GM23338 (cell line): Measurements from ENCODE around the gene CDYL2. TPM values are rescaled to one million over a fixed set of nuclear protein-coding genes. Genes with fewer than 3 reads are reported as not detected.

Source experiments
- ATAC-seq: fragments of 200-7000 bp; cut with Tn5 transposase; 3 replicates; pipeline ENCODE4 v1.9.1; 2020
- DNase-seq: peaks from one replicate; pipeline ENCODE4 v3.0.0-alpha.2; 2015; ENCODE audit warnings: low spot score
- H2AFZ ChIP-seq: fragments of 200-600 bp; sonication (generic); 2 replicates; pipeline ENCODE4 v1.8.0; 2016; ENCODE audit warnings: antibody characterized with exemption, mild to moderate bottlenecking, moderate library complexity
- H3F3A ChIP-seq: fragments of 200-600 bp; sonication (generic); replicated peaks from 2 replicates; pipeline ENCODE4 v1.8.0; 2017; ENCODE audit warnings: antibody characterized with exemption, mixed run types, low read depth
- H3K27ac ChIP-seq: fragments of 200-600 bp; sonication (generic); 2 replicates; pipeline ENCODE4 v1.6.1; 2016; ENCODE audit warnings: low read depth
- H3K27me3 ChIP-seq: fragments of 200-600 bp; sonication (generic); 2 replicates; pipeline ENCODE4 v1.8.0; 2016; ENCODE audit warnings: mild to moderate bottlenecking, mixed run types, moderate library complexity; ENCODE audit not compliant: insufficient read depth
- H3K36me3 ChIP-seq: fragments of 200-600 bp; sonication (generic); 2 replicates; pipeline ENCODE4 v1.8.0; 2016; ENCODE audit warnings: mild to moderate bottlenecking; ENCODE audit not compliant: insufficient read depth
- H3K4me1 ChIP-seq: fragments of 200-600 bp; sonication (generic); 2 replicates; pipeline ENCODE4 v1.8.0; 2016; ENCODE audit warnings: mild to moderate bottlenecking, moderate library complexity; ENCODE audit not compliant: insufficient read depth
- H3K4me2 ChIP-seq: fragments of 200-600 bp; sonication (generic); 2 replicates; pipeline ENCODE4 v1.7.1; 2017; ENCODE audit warnings: mixed run types
- H3K4me3 ChIP-seq: fragments of 200-600 bp; sonication (generic); 2 replicates; pipeline ENCODE4 v1.6.1; 2016; ENCODE audit warnings: mixed run types
- H3K79me2 ChIP-seq: fragments of 200-600 bp; sonication (generic); replicated peaks from 2 replicates; pipeline ENCODE4 v1.8.0; 2017; ENCODE audit warnings: mild to moderate bottlenecking; ENCODE audit not compliant: insufficient read depth
- H3K9me2 ChIP-seq: fragments of 200-600 bp; sonication (generic); 2 replicates; pipeline ENCODE4 v1.8.0; 2017; ENCODE audit not compliant: insufficient read depth
- H4K20me1 ChIP-seq: fragments of 200-600 bp; sonication (generic); replicated peaks from 2 replicates; pipeline ENCODE4 v1.8.0; 2017; ENCODE audit warnings: mild to moderate bottlenecking; ENCODE audit not compliant: insufficient read depth
- H3K27ac Mint-ChIP-seq: 2 replicates; pipeline ENCODE4 v1.8.0; 2020; ENCODE audit warnings: inconsistent platforms, mild to moderate bottlenecking, moderate library complexity, mixed read lengths
- H3K27me3 Mint-ChIP-seq: 3 replicates; pipeline ENCODE4 v1.8.0; 2022; ENCODE audit warnings: low read depth, mild to moderate bottlenecking, moderate library complexity, mixed read lengths, inconsistent platforms; ENCODE audit not compliant: insufficient read depth, poor library complexity
- H3K36me3 Mint-ChIP-seq: 3 replicates; pipeline ENCODE4 v1.8.0; 2021; ENCODE audit warnings: low read depth, mild to moderate bottlenecking, inconsistent platforms, moderate library complexity, mixed read lengths
- H3K4me1 Mint-ChIP-seq: 3 replicates; pipeline ENCODE4 v1.8.0; 2020; ENCODE audit warnings: mild to moderate bottlenecking, inconsistent platforms, mixed read lengths
- H3K4me3 Mint-ChIP-seq: 3 replicates; pipeline ENCODE4 v1.8.0; 2021; ENCODE audit warnings: moderate library complexity, mild to moderate bottlenecking, inconsistent platforms, mixed read lengths
- H3K9me3 Mint-ChIP-seq: 3 replicates; pipeline ENCODE4 v1.8.0; 2020; ENCODE audit warnings: moderate library complexity, mild to moderate bottlenecking, inconsistent platforms, mixed read lengths
- EZH2 ChIP-seq: fragments of 200-600 bp; sonication (generic); IDR thresholded peaks from one replicate; pipeline ENCODE4 v1.8.0; 2017; ENCODE audit warnings: antibody characterized with exemption, mild to moderate bottlenecking, low read depth; ENCODE audit not compliant: unreplicated experiment
- EZH2phosphoT487 ChIP-seq: fragments of 200-600 bp; sonication (generic); IDR thresholded peaks from one replicate; pipeline ENCODE4 v1.8.1; 2018; ENCODE audit warnings: antibody characterized with exemption; ENCODE audit not compliant: unreplicated experiment
- JUNB ChIP-seq: IDR thresholded peaks from one replicate; pipeline ENCODE4 v1.6.1; 2016; ENCODE audit warnings: antibody characterized with exemption; ENCODE audit not compliant: unreplicated experiment
- NANOG ChIP-seq: IDR thresholded peaks from 2 replicates; pipeline ENCODE4 v1.6.1; 2016; ENCODE audit warnings: antibody characterized with exemption, borderline replicate concordance
- POLR2AphosphoS5 ChIP-seq: IDR thresholded peaks from 2 replicates; pipeline ENCODE4 v1.6.1; 2016; ENCODE audit warnings: antibody characterized with exemption, low read depth
- STAT1 ChIP-seq: IDR thresholded peaks from one replicate; pipeline ENCODE4 v1.6.1; 2016; ENCODE audit warnings: antibody characterized with exemption; ENCODE audit not compliant: unreplicated experiment
- ZNF114 ChIP-seq: fragments of 250-450 bp; sonication (Bioruptor Pico); IDR thresholded peaks from 2 replicates; pipeline ENCODE4 v1.5.0; 2020; ENCODE audit warnings: mild to moderate bottlenecking, moderate library complexity
- ZNF331 ChIP-seq: fragments of 250-450 bp; sonication (Bioruptor Pico); IDR thresholded peaks from 2 replicates; pipeline ENCODE4 v1.5.0; 2020; ENCODE audit warnings: low read depth, mild to moderate bottlenecking, moderate library complexity
- polyA plus RNA-seq: library from polyadenylated mRNA; unstranded; fragments of >200 nt; fragmentation: Nextera tagmentation; extraction: Ambion mirVana; gene quantifications from 2 replicates; pipeline ENCODE4 v1.2.1, GENCODE V29; 2016
- total RNA-seq: library from RNA; depleted of rRNA; stranded (reverse); fragments of >200 nt; shearing (Covaris generic); gene quantifications from 2 replicates; pipeline ENCODE4 v1.2.3, GENCODE V29; 2014
- TF ChIP-seq, protein P1 (sequence below), 2 experiments: fragments of 200-600 bp in 1 of 2; sonication (generic) in 1 of 2; conservative IDR thresholded peaks; 2 replicates each; pipeline versions ENCODE4 v1.5.1 to v1.6.1; 2016 to 2017; ENCODE audit warnings: antibody characterized with exemption in 2 of 2, low read depth in 2 of 2, mild to moderate bottlenecking in 2 of 2, moderate library complexity in 1 of 2
- TF ChIP-seq, protein P2 (sequence below): IDR thresholded peaks from one replicate; pipeline ENCODE4 v1.6.1; 2018; ENCODE audit warnings: antibody characterized with exemption; ENCODE audit not compliant: unreplicated experiment
- TF ChIP-seq, protein P3 (sequence below): IDR thresholded peaks from 2 replicates; pipeline ENCODE4 v1.6.1; 2016; ENCODE audit warnings: antibody characterized with exemption

The CDYL2 gene
- total and polyA plus RNA-seq, 2 experiments from 2014 or later, result 0.82 to 4.3 TPM

DNA sequence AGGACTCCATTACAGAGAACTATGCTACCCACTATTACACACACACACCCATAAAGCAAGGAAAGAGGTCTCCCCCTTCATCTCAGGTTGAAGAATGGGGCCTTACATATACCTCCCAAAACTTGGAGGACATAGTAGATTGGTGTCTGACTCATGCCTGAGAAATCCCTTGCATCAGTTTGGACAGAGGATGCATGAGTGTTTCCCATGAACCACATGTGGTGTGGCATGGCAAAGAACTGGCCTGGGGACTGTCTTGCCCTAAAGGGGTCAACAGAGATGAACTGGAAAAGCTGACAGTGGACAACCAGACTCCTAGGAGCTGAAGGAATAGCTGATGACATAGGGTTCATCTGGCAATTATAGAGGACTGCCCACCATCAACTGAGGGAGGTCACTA lies 209.6 kb downstream of the CDYL2 start (continued):
- TF ChIP-seq, protein P1, sequence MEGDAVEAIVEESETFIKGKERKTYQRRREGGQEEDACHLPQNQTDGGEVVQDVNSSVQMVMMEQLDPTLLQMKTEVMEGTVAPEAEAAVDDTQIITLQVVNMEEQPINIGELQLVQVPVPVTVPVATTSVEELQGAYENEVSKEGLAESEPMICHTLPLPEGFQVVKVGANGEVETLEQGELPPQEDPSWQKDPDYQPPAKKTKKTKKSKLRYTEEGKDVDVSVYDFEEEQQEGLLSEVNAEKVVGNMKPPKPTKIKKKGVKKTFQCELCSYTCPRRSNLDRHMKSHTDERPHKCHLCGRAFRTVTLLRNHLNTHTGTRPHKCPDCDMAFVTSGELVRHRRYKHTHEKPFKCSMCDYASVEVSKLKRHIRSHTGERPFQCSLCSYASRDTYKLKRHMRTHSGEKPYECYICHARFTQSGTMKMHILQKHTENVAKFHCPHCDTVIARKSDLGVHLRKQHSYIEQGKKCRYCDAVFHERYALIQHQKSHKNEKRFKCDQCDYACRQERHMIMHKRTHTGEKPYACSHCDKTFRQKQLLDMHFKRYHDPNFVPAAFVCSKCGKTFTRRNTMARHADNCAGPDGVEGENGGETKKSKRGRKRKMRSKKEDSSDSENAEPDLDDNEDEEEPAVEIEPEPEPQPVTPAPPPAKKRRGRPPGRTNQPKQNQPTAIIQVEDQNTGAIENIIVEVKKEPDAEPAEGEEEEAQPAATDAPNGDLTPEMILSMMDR (conservative IDR thresholded peaks at IDR 0.05; ENCODE audit: low read depth in 2 of 2), result no peak
- TF ChIP-seq ZNF331 (CRISPR knock-in tag), result no peak
- TF ChIP-seq EZH2phosphoT487, result no peak
- no peak for TF ChIP-seq NANOG
- TF ChIP-seq, protein P2, sequence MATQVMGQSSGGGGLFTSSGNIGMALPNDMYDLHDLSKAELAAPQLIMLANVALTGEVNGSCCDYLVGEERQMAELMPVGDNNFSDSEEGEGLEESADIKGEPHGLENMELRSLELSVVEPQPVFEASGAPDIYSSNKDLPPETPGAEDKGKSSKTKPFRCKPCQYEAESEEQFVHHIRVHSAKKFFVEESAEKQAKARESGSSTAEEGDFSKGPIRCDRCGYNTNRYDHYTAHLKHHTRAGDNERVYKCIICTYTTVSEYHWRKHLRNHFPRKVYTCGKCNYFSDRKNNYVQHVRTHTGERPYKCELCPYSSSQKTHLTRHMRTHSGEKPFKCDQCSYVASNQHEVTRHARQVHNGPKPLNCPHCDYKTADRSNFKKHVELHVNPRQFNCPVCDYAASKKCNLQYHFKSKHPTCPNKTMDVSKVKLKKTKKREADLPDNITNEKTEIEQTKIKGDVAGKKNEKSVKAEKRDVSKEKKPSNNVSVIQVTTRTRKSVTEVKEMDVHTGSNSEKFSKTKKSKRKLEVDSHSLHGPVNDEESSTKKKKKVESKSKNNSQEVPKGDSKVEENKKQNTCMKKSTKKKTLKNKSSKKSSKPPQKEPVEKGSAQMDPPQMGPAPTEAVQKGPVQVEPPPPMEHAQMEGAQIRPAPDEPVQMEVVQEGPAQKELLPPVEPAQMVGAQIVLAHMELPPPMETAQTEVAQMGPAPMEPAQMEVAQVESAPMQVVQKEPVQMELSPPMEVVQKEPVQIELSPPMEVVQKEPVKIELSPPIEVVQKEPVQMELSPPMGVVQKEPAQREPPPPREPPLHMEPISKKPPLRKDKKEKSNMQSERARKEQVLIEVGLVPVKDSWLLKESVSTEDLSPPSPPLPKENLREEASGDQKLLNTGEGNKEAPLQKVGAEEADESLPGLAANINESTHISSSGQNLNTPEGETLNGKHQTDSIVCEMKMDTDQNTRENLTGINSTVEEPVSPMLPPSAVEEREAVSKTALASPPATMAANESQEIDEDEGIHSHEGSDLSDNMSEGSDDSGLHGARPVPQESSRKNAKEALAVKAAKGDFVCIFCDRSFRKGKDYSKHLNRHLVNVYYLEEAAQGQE, result no peak
- TF ChIP-seq, protein P3, sequence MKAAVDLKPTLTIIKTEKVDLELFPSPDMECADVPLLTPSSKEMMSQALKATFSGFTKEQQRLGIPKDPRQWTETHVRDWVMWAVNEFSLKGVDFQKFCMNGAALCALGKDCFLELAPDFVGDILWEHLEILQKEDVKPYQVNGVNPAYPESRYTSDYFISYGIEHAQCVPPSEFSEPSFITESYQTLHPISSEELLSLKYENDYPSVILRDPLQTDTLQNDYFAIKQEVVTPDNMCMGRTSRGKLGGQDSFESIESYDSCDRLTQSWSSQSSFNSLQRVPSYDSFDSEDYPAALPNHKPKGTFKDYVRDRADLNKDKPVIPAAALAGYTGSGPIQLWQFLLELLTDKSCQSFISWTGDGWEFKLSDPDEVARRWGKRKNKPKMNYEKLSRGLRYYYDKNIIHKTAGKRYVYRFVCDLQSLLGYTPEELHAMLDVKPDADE, result no peak

DNA sequence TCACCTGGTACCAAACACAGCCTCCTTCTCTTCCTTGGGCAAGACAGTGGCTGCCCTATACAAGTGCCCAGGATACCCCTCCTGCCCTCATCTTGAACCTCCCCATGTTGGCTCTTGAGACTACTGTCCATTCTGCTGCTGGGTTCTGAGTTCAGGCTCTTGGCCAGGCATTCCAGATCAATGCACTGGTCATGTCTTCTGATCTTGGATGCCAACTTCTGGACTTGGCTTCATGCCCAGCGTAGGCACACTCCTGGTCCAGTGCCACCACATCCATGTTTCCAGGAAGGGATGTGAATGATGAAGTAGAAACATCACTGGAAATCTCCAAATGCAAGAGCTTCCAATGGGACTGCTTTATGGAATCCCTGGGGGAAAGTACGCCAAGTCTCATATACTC lies 212.1 kb downstream of the CDYL2 start:
- DNase-seq, result no peak
- H3K36me3 ChIP-seq, result no peaks in the 10 kb centered on the region
- no peak for ATAC-seq
- H3K27ac ChIP-seq, result no peak overlapping the region
- H3K4me1 ChIP-seq, result no peaks in the 10 kb centered on the region
- H3K9me2 ChIP-seq, result peaks cover 5% of the 10 kb centered on the region
- H2AFZ ChIP-seq, result no peak overlapping the region
- no peaks in the 10 kb centered on the region for H3F3A ChIP-seq
- Mint-ChIP-seq H3K4me1 (no peaks in the 10 kb centered on the region), H3K27me3 (no peaks in the 10 kb centered on the region), H3K4me3 (no peak overlapping the region), H3K9me3 (peaks cover 67% of the 10 kb centered on the region), H3K27ac (no peak overlapping the region), H3K36me3 (peaks cover 13% of the 10 kb centered on the region)
- no peak overlapping the region for H3K4me2 ChIP-seq
- H3K4me3 ChIP-seq, result no peak overlapping the region
- no peaks in the 10 kb centered on the region for H3K27me3 ChIP-seq
- no peaks in the 10 kb centered on the region for H4K20me1 ChIP-seq
- H3K79me2 ChIP-seq, result no peaks in the 10 kb centered on the region
- no peak for TF ChIP-seq ZNF114 (CRISPR knock-in tag)
- TF ChIP-seq EZH2phosphoT487, result no peak
- TF ChIP-seq POLR2AphosphoS5, result no peak
- TF ChIP-seq JUNB, result no peak
- TF ChIP-seq, protein P2, result no peak
- no peak for TF ChIP-seq EZH2
- no peak for TF ChIP-seq STAT1
- TF ChIP-seq, protein P1 (conservative IDR thresholded peaks at IDR 0.05; ENCODE audit: low read depth in 2 of 2), result no peak
